SK-N-SH (cell line): ENCODE results near the gene ZBTB24. TPM values are rescaled to one million over a fixed set of nuclear protein-coding genes. Genes with fewer than 3 reads are reported as not detected.

ENCODE experiments used
- CTCF ChIA-PET: fragments of 300-600, 350-600 bp; formaldehyde crosslinking; extraction: SDS; loops from one replicate; lab custom pipeline; 2021; lab: Yijun Ruan, JAX
- POLR2A ChIA-PET: fragments of 350-600 bp; sonication (Branson Sonifier 250); formaldehyde crosslinking; extraction: SDS; loops from one replicate; lab custom pipeline; 2020; ENCODE audit warnings: antibody characterized with exemption, inconsistent platforms; lab: Yijun Ruan, JAX
- DNase-seq: peaks from one replicate; pipeline ENCODE4 v3.0.0; 2012
- H2AFZ ChIP-seq: fragments of 200-600 bp; sonication (generic); 2 replicates; pipeline ENCODE4 v1.8.1; 2016; ENCODE audit warnings: antibody characterized with exemption, mild to moderate bottlenecking, low read depth
- H3F3A ChIP-seq: fragments of 200-600 bp; sonication (generic); replicated peaks from 2 replicates; pipeline ENCODE3; 2016; ENCODE audit warnings: antibody characterized with exemption, mild to moderate bottlenecking; ENCODE audit not compliant: insufficient read depth
- H3K27ac ChIP-seq, 2 experiments: fragments of 200-500 bp in 1 of 2; fragments of 200-600 bp in 1 of 2; sonication (Bioruptor generic) in 1 of 2; sonication (generic), shearing (Covaris generic) in 1 of 2; 2 replicates each; pipeline versions ENCODE4 v1.5.1 to v1.6.1; 2014 to 2016; ENCODE audit warnings: low read depth in 2 of 2, inconsistent platforms in 1 of 2, low read length in 1 of 2, mild to moderate bottlenecking in 1 of 2, mixed read lengths in 1 of 2
- H3K27me3 ChIP-seq: fragments of 200-600 bp; sonication (generic), shearing (Covaris generic); 2 replicates; pipeline ENCODE4 v1.6.1; 2016; ENCODE audit warnings: mixed run types; ENCODE audit not compliant: insufficient read depth
- H3K36me3 ChIP-seq, 2 experiments: fragments of 200-500 bp in 1 of 2; fragments of 200-600 bp in 1 of 2; sonication (Bioruptor generic) in 1 of 2; sonication (generic) in 1 of 2; replicated peaks in 1 of 2; 2 replicates each; pipeline versions ENCODE3 to v1.5.1; 2014 to 2016; ENCODE audit warnings: low read length in 1 of 2, mild to moderate bottlenecking in 1 of 2; ENCODE audit not compliant: insufficient read depth in 2 of 2, control insufficient read depth in 1 of 2
- H3K4me1 ChIP-seq, 2 experiments: fragments of 200-500 bp in 1 of 2; fragments of 200-600 bp in 1 of 2; sonication (Bioruptor generic) in 1 of 2; sonication (generic), shearing (Covaris generic) in 1 of 2; 2 replicates each; pipeline versions ENCODE4 v1.5.1 to v1.6.1; 2014 to 2016; ENCODE audit warnings: low read depth in 1 of 2, low read length in 1 of 2, mixed run types in 1 of 2; ENCODE audit not compliant: insufficient read depth in 2 of 2, control insufficient read depth in 1 of 2
- H3K4me2 ChIP-seq: fragments of 200-600 bp; sonication (generic), shearing (Covaris generic); 2 replicates; pipeline ENCODE4 v1.6.1; 2017; ENCODE audit warnings: mixed run types
- H3K4me3 ChIP-seq, 2 experiments: fragments of 200-500 bp in 1 of 2; fragments of 200-600 bp in 1 of 2; sonication (Bioruptor generic) in 1 of 2; sonication (generic), shearing (Covaris generic) in 1 of 2; 2 replicates each; pipeline versions ENCODE4 v1.5.1 to v1.8.1; 2014 to 2016; ENCODE audit warnings: low read depth in 2 of 2, inconsistent platforms in 1 of 2, low read length in 1 of 2, mild to moderate bottlenecking in 1 of 2, mixed read lengths in 1 of 2, moderate library complexity in 1 of 2
- H3K79me2 ChIP-seq: fragments of 200-600 bp; sonication (generic); 2 replicates; pipeline ENCODE4 v1.8.1; 2017; ENCODE audit warnings: mild to moderate bottlenecking; ENCODE audit not compliant: insufficient read depth
- H3K9ac ChIP-seq: fragments of 200-600 bp; sonication (generic); 2 replicates; pipeline ENCODE4 v1.6.1; 2017; ENCODE audit warnings: mixed run types
- H3K9me2 ChIP-seq: fragments of 200-600 bp; sonication (generic); 2 replicates; pipeline ENCODE4 v1.6.1; 2017; ENCODE audit warnings: mixed run types
- H3K9me3 ChIP-seq: fragments of 200-600 bp; sonication (generic); 2 replicates; pipeline ENCODE4 v1.6.1; 2017; ENCODE audit warnings: mixed run types, mild to moderate bottlenecking, moderate library complexity
- H4K20me1 ChIP-seq: fragments of 200-600 bp; sonication (generic); 2 replicates; pipeline ENCODE4 v1.6.1; 2017; ENCODE audit warnings: mild to moderate bottlenecking, mixed run types; ENCODE audit not compliant: insufficient read depth
- CHD2 ChIP-seq: fragments of 150-350 bp; IDR thresholded peaks from 2 replicates; pipeline ENCODE4 v1.6.1; 2018; ENCODE audit warnings: low read length; ENCODE audit not compliant: partially characterized antibody
- EP300 ChIP-seq, 2 experiments: IDR thresholded peaks; 2 replicates each; pipeline versions ENCODE4 v1.4.0 to v1.6.1; 2012; ENCODE audit warnings: borderline replicate concordance in 1 of 2, low read depth in 1 of 2, low read length in 1 of 2
- EZH2phosphoT487 ChIP-seq: fragments of 200-600 bp; sonication (generic); IDR thresholded peaks from 2 replicates; pipeline ENCODE4 v1.6.1; 2017; ENCODE audit warnings: low read depth, mixed run types, mild to moderate bottlenecking, antibody characterized with exemption, moderate library complexity, borderline replicate concordance
- FOXM1 ChIP-seq: IDR thresholded peaks from 2 replicates; pipeline ENCODE4 v1.4.0; 2012; ENCODE audit warnings: low read depth, mild to moderate bottlenecking
- GATA2 ChIP-seq: sonication (generic); formaldehyde crosslinking; IDR thresholded peaks from 2 replicates; pipeline ENCODE4 v1.5.0; 2020; ENCODE audit warnings: mild to moderate bottlenecking, missing genetic modification reagents
- MEF2A ChIP-seq: IDR thresholded peaks from 2 replicates; pipeline ENCODE4 v1.4.0; 2012; ENCODE audit warnings: low read depth, borderline replicate concordance
- NRF1 ChIP-seq: IDR thresholded peaks from 2 replicates; pipeline ENCODE4 v1.6.1; 2012; ENCODE audit warnings: low read depth, mild to moderate bottlenecking, low read length
- RAD21 ChIP-seq: IDR thresholded peaks from 2 replicates; pipeline ENCODE4 v1.6.1; 2012; ENCODE audit warnings: mild to moderate bottlenecking, low read length
- SMC3 ChIP-seq: IDR thresholded peaks from 2 replicates; pipeline ENCODE4 v1.6.1; 2012; ENCODE audit warnings: low read depth, low read length, improper control_type of control experiment
- WGBS: methylation state at CpG from one replicate; pipeline ENCODE4 v1.1.6; 2017; ENCODE audit warnings: low lambda C conversion rate; 5-methylcytosine and 5-hydroxymethylcytosine counted together
- polyA plus RNA-seq, 3 experiments: library from polyadenylated mRNA; depleted of rRNA; stranded (reverse); fragments of >200 nt; gene quantifications; 2 replicates each; pipeline ENCODE4 v1.2.3, GENCODE V29; 2012
- TF ChIP-seq, protein P1 (sequence below): IDR thresholded peaks from 2 replicates; pipeline ENCODE4 v1.4.0; 2012; ENCODE audit warnings: low read depth, borderline replicate concordance
- TF ChIP-seq, protein P2 (sequence below): fragments of 150-350 bp; IDR thresholded peaks from 2 replicates; pipeline ENCODE4 v1.6.1; 2016; ENCODE audit warnings: mild to moderate bottlenecking, low read depth, low read length
- TF ChIP-seq, protein P3 (sequence below): fragments of 200-600 bp; sonication (generic); IDR thresholded peaks from 2 replicates; pipeline ENCODE4 v1.6.1; 2017; ENCODE audit warnings: antibody characterized with exemption, mild to moderate bottlenecking, moderate library complexity

The ZBTB24 gene
- polyA plus RNA-seq, 1 of the 3 experiments (the other 2 are of a cell fraction), result 1.7 TPM

DNA sequence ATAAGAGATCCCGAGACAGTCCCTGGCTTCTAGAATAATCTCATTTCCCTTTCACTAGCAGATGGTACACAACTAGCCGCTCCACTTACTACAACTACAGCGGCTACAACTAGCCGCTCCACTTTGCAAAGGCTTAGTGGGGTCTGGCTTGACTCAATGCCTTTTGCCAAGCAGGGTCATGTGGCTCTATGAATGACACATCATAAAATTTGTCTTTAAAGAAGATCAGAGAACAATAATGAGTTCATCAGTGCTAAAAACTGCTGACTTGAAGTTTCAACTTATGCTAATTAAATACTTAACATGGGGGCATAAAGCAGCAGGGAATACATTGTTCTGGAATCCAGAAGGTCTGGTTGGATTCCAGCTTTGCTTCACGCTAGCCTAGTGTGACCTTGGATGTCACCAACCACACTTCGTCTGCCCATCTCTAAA is 25.4 kb downstream of the ZBTB24 start:
- no peak overlapping the region for H3K4me3 ChIP-seq
- peaks cover 31% of the 10 kb centered on the region; the same call in 1 of the 2 replicates for H3K79me2 ChIP-seq
- peaks cover 0 to 16% of the 10 kb centered on the region in 2 experiments for H3K36me3 ChIP-seq
- TF ChIP-seq EP300 (IDR thresholded peaks at IDR 0.05; ENCODE audit: borderline replicate concordance in 1 of 2, low read depth in 1 of 2, low read length in 1 of 2) (no peak), FOXM1 (no peak), MEF2A (no peak), GATA2 (no peak), EZH2phosphoT487 (no peak), RAD21 (no peak), SMC3 (no peak), CHD2 (no peak), NRF1 (no peak)
- TF ChIP-seq, protein P1, sequence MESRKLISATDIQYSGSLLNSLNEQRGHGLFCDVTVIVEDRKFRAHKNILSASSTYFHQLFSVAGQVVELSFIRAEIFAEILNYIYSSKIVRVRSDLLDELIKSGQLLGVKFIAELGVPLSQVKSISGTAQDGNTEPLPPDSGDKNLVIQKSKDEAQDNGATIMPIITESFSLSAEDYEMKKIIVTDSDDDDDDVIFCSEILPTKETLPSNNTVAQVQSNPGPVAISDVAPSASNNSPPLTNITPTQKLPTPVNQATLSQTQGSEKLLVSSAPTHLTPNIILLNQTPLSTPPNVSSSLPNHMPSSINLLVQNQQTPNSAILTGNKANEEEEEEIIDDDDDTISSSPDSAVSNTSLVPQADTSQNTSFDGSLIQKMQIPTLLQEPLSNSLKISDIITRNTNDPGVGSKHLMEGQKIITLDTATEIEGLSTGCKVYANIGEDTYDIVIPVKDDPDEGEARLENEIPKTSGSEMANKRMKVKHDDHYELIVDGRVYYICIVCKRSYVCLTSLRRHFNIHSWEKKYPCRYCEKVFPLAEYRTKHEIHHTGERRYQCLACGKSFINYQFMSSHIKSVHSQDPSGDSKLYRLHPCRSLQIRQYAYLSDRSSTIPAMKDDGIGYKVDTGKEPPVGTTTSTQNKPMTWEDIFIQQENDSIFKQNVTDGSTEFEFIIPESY, result no peak
- TF ChIP-seq, protein P2, sequence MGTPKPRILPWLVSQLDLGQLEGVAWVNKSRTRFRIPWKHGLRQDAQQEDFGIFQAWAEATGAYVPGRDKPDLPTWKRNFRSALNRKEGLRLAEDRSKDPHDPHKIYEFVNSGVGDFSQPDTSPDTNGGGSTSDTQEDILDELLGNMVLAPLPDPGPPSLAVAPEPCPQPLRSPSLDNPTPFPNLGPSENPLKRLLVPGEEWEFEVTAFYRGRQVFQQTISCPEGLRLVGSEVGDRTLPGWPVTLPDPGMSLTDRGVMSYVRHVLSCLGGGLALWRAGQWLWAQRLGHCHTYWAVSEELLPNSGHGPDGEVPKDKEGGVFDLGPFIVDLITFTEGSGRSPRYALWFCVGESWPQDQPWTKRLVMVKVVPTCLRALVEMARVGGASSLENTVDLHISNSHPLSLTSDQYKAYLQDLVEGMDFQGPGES, result no peak
- TF ChIP-seq, protein P3, sequence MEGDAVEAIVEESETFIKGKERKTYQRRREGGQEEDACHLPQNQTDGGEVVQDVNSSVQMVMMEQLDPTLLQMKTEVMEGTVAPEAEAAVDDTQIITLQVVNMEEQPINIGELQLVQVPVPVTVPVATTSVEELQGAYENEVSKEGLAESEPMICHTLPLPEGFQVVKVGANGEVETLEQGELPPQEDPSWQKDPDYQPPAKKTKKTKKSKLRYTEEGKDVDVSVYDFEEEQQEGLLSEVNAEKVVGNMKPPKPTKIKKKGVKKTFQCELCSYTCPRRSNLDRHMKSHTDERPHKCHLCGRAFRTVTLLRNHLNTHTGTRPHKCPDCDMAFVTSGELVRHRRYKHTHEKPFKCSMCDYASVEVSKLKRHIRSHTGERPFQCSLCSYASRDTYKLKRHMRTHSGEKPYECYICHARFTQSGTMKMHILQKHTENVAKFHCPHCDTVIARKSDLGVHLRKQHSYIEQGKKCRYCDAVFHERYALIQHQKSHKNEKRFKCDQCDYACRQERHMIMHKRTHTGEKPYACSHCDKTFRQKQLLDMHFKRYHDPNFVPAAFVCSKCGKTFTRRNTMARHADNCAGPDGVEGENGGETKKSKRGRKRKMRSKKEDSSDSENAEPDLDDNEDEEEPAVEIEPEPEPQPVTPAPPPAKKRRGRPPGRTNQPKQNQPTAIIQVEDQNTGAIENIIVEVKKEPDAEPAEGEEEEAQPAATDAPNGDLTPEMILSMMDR, result no peak
- TF ChIP-seq, all 33 proteins: peak for 0
- H3F3A ChIP-seq, result peaks cover 15% of the 10 kb centered on the region
- H3K9me3 ChIP-seq, result no peaks in the 10 kb centered on the region
- CTCF ChIA-PET, result interaction anchor here (4.0 to 5.9 kb wide), 2 partner anchors 16 to 74 kb away, joined by 23 to 47 read pairs; partner anchors contain the start of genes CD164, PPIL6 and SMPD2
- no peak for DNase-seq
- H3K4me2 ChIP-seq, result no peak overlapping the region
- no peaks in the 10 kb centered on the region for H3K27me3 ChIP-seq
- peaks cover 0 to 25% of the 10 kb centered on the region in 2 experiments; a peak in 3 of 4 replicates for H3K4me1 ChIP-seq
- no peak overlapping the region for H3K27ac ChIP-seq
- H3K9ac ChIP-seq, result no peak overlapping the region
- 94% methylated on average over 6 of the region's 6 CpGs for WGBS
- POLR2A ChIA-PET, result no interaction called here
- no peak overlapping the region for H2AFZ ChIP-seq
- H4K20me1 ChIP-seq, result no peaks in the 10 kb centered on the region
- H3K9me2 ChIP-seq, result no peaks in the 10 kb centered on the region
